HepG2 (cell line): Measurements from ENCODE around the gene ABHD1. TPM values are rescaled to one million over a fixed set of nuclear protein-coding genes. Genes with fewer than 3 reads are reported as not detected.

Source experiments
- ATAC-seq: fragments of 200-7000 bp; cut with Tn5 transposase; 3 replicates; pipeline ENCODE4 v1.9.1; 2020; ENCODE audit warnings: mild to moderate bottlenecking, moderate library complexity
- Bru-seq: library from RNA; stranded (reverse); fragments of 400-500 nt; gene quantifications from one replicate; lab custom pipeline; 2021; lab: Mats Ljungman, UMichigan
- BruChase-seq, 2 experiments: library from RNA; stranded (reverse); fragments of 400-500 nt; gene quantifications; one replicate each; lab custom pipeline; 2021; lab: Mats Ljungman, UMichigan
- BruUV-seq: library from RNA; stranded (reverse); fragments of 400-500 nt; replicated peaks from 2 replicates; lab custom pipeline; 2021; lab: Mats Ljungman, UMichigan
- CTCF ChIA-PET: fragments of 300-600 bp; formaldehyde crosslinking; extraction: SDS; loops from one replicate; lab custom pipeline; 2021; ENCODE audit warnings: low total read pairs, inconsistent platforms, low intra/inter-chr PET ratio; lab: Yijun Ruan, JAX
- POLR2A ChIA-PET: fragments of 350-600 bp; sonication (Branson Sonifier 250); formaldehyde crosslinking; loops from one replicate; lab custom pipeline; 2020; ENCODE audit warnings: antibody characterized with exemption, inconsistent platforms; lab: Yijun Ruan, JAX
- DNase-seq: peaks from one replicate; pipeline ENCODE4 v3.0.0-alpha.2; 2015; ENCODE audit warnings: low spot score
- FAIRE-seq: peaks from 3 replicates; lab custom pipeline; 2011; peaks lifted over from hg19 to GRCh38; lab: Jason Lieb, UNC
- H2AFZ ChIP-seq: one replicate; pipeline ENCODE4 v1.6.1; 2011; ENCODE audit warnings: low read length, inconsistent platforms
- H3K27ac ChIP-seq: fragments of 300-600 bp; 3 replicates; pipeline ENCODE4 v1.8.0; 2011; ENCODE audit warnings: mixed run types, mild to moderate bottlenecking, mixed read lengths, low read length, inconsistent platforms; ENCODE audit not compliant: insufficient read depth; ENCODE audit errors: extremely low read length
- H3K27me3 ChIP-seq, 2 experiments: fragments of 200-600 bp in 1 of 2; 2 replicates in 1 of 2; 3 replicates in 1 of 2; pipeline versions ENCODE4 v1.6.0 to v1.8.0; 2011; ENCODE audit warnings: low read length in 2 of 2, mild to moderate bottlenecking in 2 of 2, moderate library complexity in 2 of 2, inconsistent platforms in 1 of 2; ENCODE audit not compliant: insufficient read depth in 2 of 2, control insufficient read depth in 1 of 2
- H3K36me3 ChIP-seq, 2 experiments: fragments of 200-600 bp in 1 of 2; replicated peaks in 1 of 2; 2 replicates in 1 of 2; 3 replicates in 1 of 2; pipeline versions ENCODE4 v1.5.1 to v1.8.0; 2011; ENCODE audit warnings: low read length in 2 of 2, inconsistent platforms in 1 of 2; ENCODE audit not compliant: insufficient read depth in 2 of 2, control insufficient read depth in 1 of 2
- H3K4me1 ChIP-seq: 2 replicates; pipeline ENCODE4 v1.5.1; 2012; ENCODE audit warnings: low read length, inconsistent platforms; ENCODE audit not compliant: insufficient read depth
- H3K4me2 ChIP-seq: 2 replicates; pipeline ENCODE4 v1.6.0; 2011; ENCODE audit warnings: low read depth, low read length, inconsistent platforms
- H3K4me3 ChIP-seq, 3 experiments: fragments of 200-600 bp in 1 of 3; sonication (generic), shearing (Covaris generic) in 1 of 3; replicated peaks in 1 of 3; 2 replicates each; pipeline ENCODE4 v1.5.1; 2011 to 2016; ENCODE audit warnings: low read length in 3 of 3, inconsistent platforms in 2 of 3, low read depth in 2 of 3, mild to moderate bottlenecking in 2 of 3, control low read depth in 1 of 3, mixed read lengths in 1 of 3; ENCODE audit not compliant: insufficient read depth in 1 of 3
- H3K79me2 ChIP-seq: one replicate; pipeline ENCODE4 v1.6.1; 2011; ENCODE audit warnings: low read length, inconsistent platforms; ENCODE audit not compliant: insufficient read depth
- H3K9ac ChIP-seq: 2 replicates; pipeline ENCODE4 v1.6.0; 2011; ENCODE audit warnings: mild to moderate bottlenecking, low read depth, low read length, inconsistent platforms; ENCODE audit not compliant: insufficient read depth
- H3K9me3 ChIP-seq: 2 replicates; pipeline ENCODE4 v1.5.1; 2012; ENCODE audit warnings: mild to moderate bottlenecking, low read length
- H4K20me1 ChIP-seq: 2 replicates; pipeline ENCODE4 v1.6.0; 2011; ENCODE audit warnings: inconsistent platforms, mild to moderate bottlenecking, low read length, moderate library complexity; ENCODE audit not compliant: insufficient read depth
- CBX2 ChIP-seq, 2 experiments: fragments of 200-600 bp in 1 of 2; sonication (generic); formaldehyde crosslinking in 1 of 2; IDR thresholded peaks; 2 replicates each; pipeline versions ENCODE4 v1.7.0 to v1.8.1; 2018 to 2022; ENCODE audit warnings: low read depth in 2 of 2, low read length in 1 of 2, mild to moderate bottlenecking in 1 of 2, missing genetic modification reagents in 1 of 2
- HINFP ChIP-seq: sonication (generic); formaldehyde crosslinking; IDR thresholded peaks from 2 replicates; pipeline ENCODE4 v1.4.0; 2020; ENCODE audit warnings: low read depth, mild to moderate bottlenecking, missing genetic modification reagents
- HOXD1 ChIP-seq: sonication (generic); formaldehyde crosslinking; IDR thresholded peaks from 2 replicates; pipeline ENCODE4 v1.5.0; 2020; ENCODE audit warnings: missing genetic modification reagents
- NFE2 ChIP-seq: sonication (generic); formaldehyde crosslinking; IDR thresholded peaks from 2 replicates; pipeline ENCODE4 v1.4.0; 2020; ENCODE audit warnings: missing genetic modification reagents
- SIN3A ChIP-seq: IDR thresholded peaks from 2 replicates; pipeline ENCODE4 v1.6.1; 2011; ENCODE audit warnings: low read depth, mild to moderate bottlenecking, control low read depth, low read length, borderline replicate concordance
- SMAD3 ChIP-seq: sonication (generic); formaldehyde crosslinking; IDR thresholded peaks from 2 replicates; pipeline ENCODE4 v1.4.0; 2020; ENCODE audit warnings: missing genetic modification reagents
- TBL1XR1 ChIP-seq: fragments of 150-350 bp; IDR thresholded peaks from 2 replicates; pipeline ENCODE4 v1.6.1; 2014; ENCODE audit warnings: borderline replicate concordance, low read length; ENCODE audit not compliant: partially characterized antibody
- TBX3 ChIP-seq: fragments of 450-650 bp; IDR thresholded peaks from 2 replicates; pipeline ENCODE4 v1.6.1; 2017; ENCODE audit warnings: antibody characterized with exemption, mild to moderate bottlenecking, inconsistent platforms, borderline replicate concordance
- TFDP2 ChIP-seq: sonication (generic); formaldehyde crosslinking; IDR thresholded peaks from 2 replicates; pipeline ENCODE4 v1.4.0; 2020; ENCODE audit warnings: missing genetic modification reagents
- ZBTB20 ChIP-seq: sonication (generic); formaldehyde crosslinking; IDR thresholded peaks from 2 replicates; pipeline ENCODE4 v1.8.1; 2023; ENCODE audit warnings: missing genetic modification reagents, low read depth, mild to moderate bottlenecking, borderline replicate concordance
- ZNF326 ChIP-seq: sonication (generic); formaldehyde crosslinking; IDR thresholded peaks from 2 replicates; pipeline ENCODE4 v1.4.0; 2020; ENCODE audit warnings: missing genetic modification reagents, borderline replicate concordance
- ZNF501 ChIP-seq: sonication (generic); formaldehyde crosslinking; IDR thresholded peaks from 2 replicates; pipeline ENCODE4 v1.5.1; 2020; ENCODE audit warnings: mild to moderate bottlenecking, moderate library complexity, missing genetic modification reagents
- ZNF777 ChIP-seq: sonication (generic); formaldehyde crosslinking; IDR thresholded peaks from 2 replicates; pipeline ENCODE4 v1.4.0; 2020; ENCODE audit warnings: missing genetic modification reagents
- ZNF883 ChIP-seq: sonication (generic); formaldehyde crosslinking; IDR thresholded peaks from 2 replicates; pipeline ENCODE4 v1.5.1; 2020; ENCODE audit warnings: mild to moderate bottlenecking, missing genetic modification reagents; ENCODE audit errors: not compliant biosample characterization
- WGBS: methylation state at CpG from one replicate; pipeline ENCODE4 v1.1.6; 2017; ENCODE audit warnings: low lambda C conversion rate; 5-methylcytosine and 5-hydroxymethylcytosine counted together
- in situ Hi-C: cut with HindIII; loops from 2 replicates; pipeline ENCODE4 v1.10.0; 2017; ENCODE audit warnings: low pct_unique_long_range_greater_than_20kb; ENCODE audit not compliant: extremely low pct_ligation_motif_present
- intact Hi-C: fragments of 100-400 bp; cut with micrococcal nuclease; formaldehyde crosslinking; loops from one replicate; pipeline ENCODE4 v1.10.0; 2022; ENCODE audit not compliant: unreplicated experiment
- long read RNA-seq, 2 experiments: library from RNA in 1 of 2; library from polyadenylated mRNA in 1 of 2; stranded (forward) in 1 of 2; unstranded in 1 of 2; transcript quantifications; one replicate each; pipeline ENCODE4 v2.0.0, GENCODE V29; 2019 to 2022
- polyA minus RNA-seq, 3 experiments: library from RNA; depleted of rRNA, polyadenylated mRNA; stranded (reverse); fragments of >200 nt; gene quantifications; 2 replicates each; pipeline ENCODE4 v1.2.3, GENCODE V29; 2011; ENCODE audit warnings: low replicate concordance in 1 of 3
- polyA plus RNA-seq, 8 experiments: library from polyadenylated mRNA; depleted of rRNA in 3 of 8; stranded (reverse) in 7 of 8; unstranded in 1 of 8; fragments of >200 nt; fragmentation: Illumina TruSeq in 4 of 8; extraction: Trizol in 4 of 8; gene quantifications; 2 replicates each; pipeline versions ENCODE4 v1.2.1 to v1.2.3, GENCODE V29; 2011 to 2016; ENCODE audit warnings: low read depth in 4 of 8, missing spikeins in 1 of 8, mixed read lengths in 1 of 8; ENCODE audit not compliant: insufficient read depth in 1 of 8
- total RNA-seq, 5 experiments: library from RNA; depleted of rRNA; stranded (reverse); fragments of >200 nt; fragmentation: Illumina TruSeq; extraction: Trizol; gene quantifications; 2 replicates each; pipeline ENCODE4 v1.2.3, GENCODE V29; 2016; ENCODE audit warnings: low read depth in 1 of 5

The ABHD1 gene
- total RNA-seq (2016; rRNA removed; fragmentation: Illumina TruSeq; extraction: Trizol), result 0.04 TPM in 1 of 2 replicates, not detected in the other
- total RNA-seq (2016; cell fraction: cytosol; rRNA removed; fragmentation: Illumina TruSeq; extraction: Trizol; ENCODE audit: low read depth), result 0.40 and 0.44 TPM in 2 replicates
- 0.15 and 0.22 TPM in 2 replicates for total RNA-seq (2016; cell fraction: insoluble cytoplasmic fraction; rRNA removed; fragmentation: Illumina TruSeq; extraction: Trizol)
- total RNA-seq (2016; cell fraction: membrane; rRNA removed; fragmentation: Illumina TruSeq; extraction: Trizol), result 0.28 and 0.52 TPM in 2 replicates
- not detected in 2 replicates for total RNA-seq (2016; cell fraction: nucleus; rRNA removed; fragmentation: Illumina TruSeq; extraction: Trizol)
- polyA plus RNA-seq (2011; rRNA removed), result 0.81 and 0.85 TPM in 2 replicates
- 0.62 and 0.63 TPM in 2 replicates for polyA plus RNA-seq (2011; cell fraction: cytosol; rRNA removed)
- polyA plus RNA-seq (2011; cell fraction: nucleus; rRNA removed), result 3.5 and 4.0 TPM in 2 replicates
- polyA plus RNA-seq (2012), result 1.7 and 1.8 TPM in 2 replicates
- 0.51 and 0.72 TPM in 2 replicates for polyA plus RNA-seq (2016; cell fraction: cytosol; fragmentation: Illumina TruSeq; extraction: Trizol; ENCODE audit: low read depth)
- polyA plus RNA-seq (2016; cell fraction: insoluble cytoplasmic fraction; fragmentation: Illumina TruSeq; extraction: Trizol; ENCODE audit: low read depth), result not detected in 2 replicates
- polyA plus RNA-seq (2016; cell fraction: membrane; fragmentation: Illumina TruSeq; extraction: Trizol; ENCODE audit: low read depth), result 0.34 and 0.47 TPM in 2 replicates
- 0.69 TPM in 1 of 2 replicates, not detected in the other for polyA plus RNA-seq (2016; cell fraction: nucleus; fragmentation: Illumina TruSeq; extraction: Trizol; ENCODE audit: insufficient read depth, low read depth)
- polyA minus RNA-seq (2011; rRNA and poly(A)+ RNA removed; ENCODE audit: low replicate concordance), result 0.72 TPM in 1 of 2 replicates, not detected in the other
- polyA minus RNA-seq (2011; cell fraction: cytosol; rRNA and poly(A)+ RNA removed), result not detected in 2 replicates
- polyA minus RNA-seq (2011; cell fraction: nucleus; rRNA and poly(A)+ RNA removed), result 0.26 and 1.4 TPM in 2 replicates
- percentile 25 among the genes with signal in this experiment for Bru-seq, nascent RNA
- BruChase-seq, experiment 1, labeled RNA remaining after a 6-hour chase, result percentile 15 among the genes with signal in this experiment
- percentile 19 among the genes with signal in this experiment for BruChase-seq, experiment 2, labeled RNA remaining after a 2-hour chase
- long read RNA-seq, experiment 1, result 0 reads
- long read RNA-seq, experiment 2, partial matches to known transcripts, result 0 of 1 reads
- long read RNA-seq, experiment 2, other reads (novel, unspliced or antisense), result 1 of 1 reads

GRCh38 chr2:27123302-27124150 is at the start of gene ABHD1:
Gene ABHD1 (plus strand): TSS chr2:27123815. CDS start chr2:27123949, 134 bp downstream.
- 2% methylated on average over 25 of the region's 47 CpGs for WGBS
- ATAC-seq (peak; percentile 78), FAIRE-seq (peak; percentile 55), DNase-seq (peak; percentile 59)
- Histone ChIP-seq H3K4me1 (peaks cover 60% of the 10 kb centered on the region), H3K9me3 (no peaks in the 10 kb centered on the region), H4K20me1 (no peaks in the 10 kb centered on the region), H3K27me3 (peaks cover 2 to 42% of the 10 kb centered on the region in 2 experiments; a peak in 4 of 5 replicates), H3K79me2 (no peaks in the 10 kb centered on the region), H3K9ac (peak within 1 kb of the TSS; percentile 66), H3K27ac (no peak within 1 kb of the TSS), H3K4me2 (peak within 1 kb of the TSS; percentile 99), H3K36me3 (no peaks in the 10 kb centered on the region), H3K4me3 (peak within 1 kb of the TSS; percentile 46 to 80 (median 62)), H2AFZ (peak within 1 kb of the TSS; percentile 4)
- CTCF ChIA-PET, result no interaction called here
- POLR2A ChIA-PET, result interaction anchor here (0.9 to 5.3 kb wide), 14 partner anchors 10 to 88 kb away, joined by 3 to 76 read pairs (median 4); partner anchors contain the start of genes ATRAID, KHK, OST4 and PREB
- no TSS peak for BruUV-seq
- intact Hi-C loops (loop anchor here (1.0 kb wide), 1 partner anchor 11 kb away; the partner anchor contains the start of gene PREB), in situ Hi-C loops (no loop called here)
- no peak for TF ChIP-seq SMAD3
- 0 out of 2 replicates have a peak, but pooled peaks have one; percentile 28 for TF ChIP-seq TFDP2
- peak; percentile 30; the same call in 1 of the 2 replicates for TF ChIP-seq HINFP (CRISPR knock-in tag)
- peak; percentile 60; the same call in 1 of the 2 replicates for TF ChIP-seq ZNF777 (CRISPR knock-in tag)
- no peak for TF ChIP-seq CBX2 (IDR thresholded peaks at IDR 0.05; ENCODE audit: low read depth, low read length)
- peak; percentile 84 for TF ChIP-seq CBX2 (CRISPR knock-in tag; IDR thresholded peaks at IDR 0.05; ENCODE audit: low read depth)
- TF ChIP-seq ZNF326 (CRISPR knock-in tag), result no peak
- peak; percentile 80; the same call in 1 of the 2 replicates for TF ChIP-seq HOXD1 (CRISPR knock-in tag)
- 0 out of 2 replicates have a peak, but pooled peaks have one; percentile 38 for TF ChIP-seq TBX3
- TF ChIP-seq ZNF501, result peak; percentile 47; the same call in 1 of the 2 replicates
- TF ChIP-seq TBL1XR1, result no peak
- peak; percentile 51 for TF ChIP-seq ZNF883 (CRISPR knock-in tag)
- TF ChIP-seq ZBTB20, result peak; percentile 78; the same call in 1 of the 2 replicates
- TF ChIP-seq SIN3A, result peak; percentile 66; the same call in 1 of the 2 replicates
- peak; percentile 63; the same call in 1 of the 2 replicates for TF ChIP-seq NFE2 (CRISPR knock-in tag)
